Measurements from ENCODE around the gene GPC6.

- TF ChIP-seq YY1 (IDR thresholded peaks at IDR 0.05; ENCODE audit: low read depth) (no peak), CTCF (IDR thresholded peaks at IDR 0.05) (peak; percentile 38), EP300 (IDR thresholded peaks at IDR 0.05; ENCODE audit: borderline replicate concordance in 1 of 2, low read depth in 1 of 2, low read length in 1 of 2) (no peak), MAX (IDR thresholded peaks at IDR 0.05; ENCODE audit: low read depth) (no peak), TAF1 (IDR thresholded peaks at IDR 0.05; ENCODE audit: borderline replicate concordance, low read depth, low read length) (no peak), REST (IDR thresholded peaks at IDR 0.05; ENCODE audit: low read depth, low read length) (no peak), NFIC (IDR thresholded peaks at IDR 0.05; ENCODE audit: borderline replicate concordance) (no peak), POLR2AphosphoS5 (IDR thresholded peaks at IDR 0.05; ENCODE audit: low read depth, low read length) (no peak), FOXJ3 (CRISPR knock-in tag; IDR thresholded peaks at IDR 0.05) (no peak), NRF1 (IDR thresholded peaks at IDR 0.05; ENCODE audit: low read depth, low read length) (no peak), GABPA (IDR thresholded peaks at IDR 0.05; ENCODE audit: low read depth) (no peak), USF2 (IDR thresholded peaks at IDR 0.05; ENCODE audit: borderline replicate concordance, low read depth, low read length) (no peak), SMC3 (IDR thresholded peaks at IDR 0.05; ENCODE audit: low read depth, low read length) (peak; percentile 24), FOXM1 (IDR thresholded peaks at IDR 0.05; ENCODE audit: low read depth) (no peak)
These were observed 724.5 kb downstream of the GPC6 start for GRCh38 chr13:93951108-93951507.
